ENCODE data around the gene LMNTD2. TPM values are rescaled to one million over a fixed set of nuclear protein-coding genes. Genes with fewer than 3 reads are reported as not detected.

LMNTD2 gene
- total and polyA plus RNA-seq, 2 of the 13 experiments (the other 11 are each of a cell fraction or from before 2014, with no cell fraction given) = 1.1 to 3.1 TPM

DNA sequence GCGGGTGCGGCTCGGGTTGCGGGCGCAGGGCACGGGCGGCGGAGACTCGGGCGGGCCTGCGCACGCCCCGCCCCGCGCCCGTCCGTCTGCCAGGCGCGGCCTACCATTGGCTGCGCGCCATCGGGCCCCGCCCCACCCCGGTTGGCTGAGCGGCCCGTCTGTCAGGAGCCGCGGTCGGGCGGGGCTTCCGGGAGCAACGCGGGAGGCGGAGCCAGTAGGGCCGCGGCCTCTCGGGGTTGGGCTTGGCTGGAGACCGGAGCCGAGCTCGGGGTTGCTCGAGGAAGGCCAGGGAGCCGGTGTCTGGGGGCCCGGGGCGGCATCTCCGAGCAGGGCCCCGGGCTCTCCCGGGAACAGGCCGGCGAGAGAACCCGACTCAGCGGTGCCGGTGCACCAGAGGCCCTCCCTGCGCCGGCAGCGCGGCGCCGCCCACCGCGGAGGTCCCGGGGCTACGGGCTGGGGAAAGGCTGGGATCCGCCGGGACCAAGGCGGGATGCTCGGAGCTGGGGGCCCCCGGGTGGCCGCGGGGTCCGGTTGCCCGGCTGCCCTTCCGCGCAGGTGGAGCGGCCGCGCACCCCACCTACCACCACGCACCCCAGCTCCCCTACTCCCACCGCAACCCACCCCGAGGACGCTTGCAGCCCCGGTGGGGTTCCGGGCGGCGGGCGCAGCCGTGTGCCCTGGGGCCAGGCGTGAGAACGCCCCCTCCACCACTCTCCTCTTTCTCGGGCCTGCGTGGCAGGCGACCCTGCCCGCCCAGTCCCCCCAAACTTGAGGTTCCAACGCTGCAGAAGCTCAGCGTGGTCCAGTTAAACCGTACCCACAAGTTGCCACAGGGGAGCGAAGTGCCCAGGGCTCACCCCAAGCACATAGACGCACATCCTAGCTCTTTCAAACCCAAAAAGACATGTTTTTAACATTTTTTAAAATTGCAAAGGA lies 24.8 kb downstream of the LMNTD2 start, which contains the start of gene HRAS (continued):
- TF ChIP-seq FOSL2 (CRISPR knock-in tag; IDR thresholded peaks at IDR 0.05) (no peak), POLR2G (IDR thresholded peaks at IDR 0.05; ENCODE audit: low read depth, low read length) (peak; percentile 88), REPIN1 (CRISPR knock-in tag; IDR thresholded peaks at IDR 0.05; ENCODE audit: borderline replicate concordance, low read depth) (no peak), ZNF768 (CRISPR knock-in tag; IDR thresholded peaks at IDR 0.05) (no peak), ZNF577 (CRISPR knock-in tag; IDR thresholded peaks at IDR 0.05; ENCODE audit: borderline replicate concordance, low read depth) (no peak), NFIB (CRISPR knock-in tag; IDR thresholded peaks at IDR 0.05; ENCODE audit: borderline replicate concordance) (no peak), KAT7 (CRISPR knock-in tag; IDR thresholded peaks at IDR 0.05; ENCODE audit: borderline replicate concordance) (peak; percentile 62; the same call in 1 of the 2 replicates), SMC3 (IDR thresholded peaks at IDR 0.05; ENCODE audit: low read length) (no peak), KLF16 (CRISPR knock-in tag; IDR thresholded peaks at IDR 0.05) (peak in 1 of 2 experiments; percentile 69; a peak in 1 of 4 replicates), SP5 (CRISPR knock-in tag; IDR thresholded peaks at IDR 0.05; ENCODE audit: borderline replicate concordance, low read depth) (peak; percentile 25; the same call in 1 of the 2 replicates), ZNF496 (CRISPR knock-in tag; IDR thresholded peaks at IDR 0.05; ENCODE audit: insufficient replicate concordance) (no peak), ZBTB3 (CRISPR knock-in tag; IDR thresholded peaks at IDR 0.05; ENCODE audit: borderline replicate concordance, low read depth) (no peak), ZNF7 (CRISPR knock-in tag; IDR thresholded peaks at IDR 0.05) (no peak), TCF7L2 (IDR thresholded peaks at IDR 0.05; ENCODE audit: low read depth, low read length) (no peak)
- TF ChIP-seq, protein P1, sequence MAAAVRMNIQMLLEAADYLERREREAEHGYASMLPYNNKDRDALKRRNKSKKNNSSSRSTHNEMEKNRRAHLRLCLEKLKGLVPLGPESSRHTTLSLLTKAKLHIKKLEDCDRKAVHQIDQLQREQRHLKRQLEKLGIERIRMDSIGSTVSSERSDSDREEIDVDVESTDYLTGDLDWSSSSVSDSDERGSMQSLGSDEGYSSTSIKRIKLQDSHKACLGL (CRISPR knock-in tag; IDR thresholded peaks at IDR 0.05) = no peak
- TF ChIP-seq, protein P2, sequence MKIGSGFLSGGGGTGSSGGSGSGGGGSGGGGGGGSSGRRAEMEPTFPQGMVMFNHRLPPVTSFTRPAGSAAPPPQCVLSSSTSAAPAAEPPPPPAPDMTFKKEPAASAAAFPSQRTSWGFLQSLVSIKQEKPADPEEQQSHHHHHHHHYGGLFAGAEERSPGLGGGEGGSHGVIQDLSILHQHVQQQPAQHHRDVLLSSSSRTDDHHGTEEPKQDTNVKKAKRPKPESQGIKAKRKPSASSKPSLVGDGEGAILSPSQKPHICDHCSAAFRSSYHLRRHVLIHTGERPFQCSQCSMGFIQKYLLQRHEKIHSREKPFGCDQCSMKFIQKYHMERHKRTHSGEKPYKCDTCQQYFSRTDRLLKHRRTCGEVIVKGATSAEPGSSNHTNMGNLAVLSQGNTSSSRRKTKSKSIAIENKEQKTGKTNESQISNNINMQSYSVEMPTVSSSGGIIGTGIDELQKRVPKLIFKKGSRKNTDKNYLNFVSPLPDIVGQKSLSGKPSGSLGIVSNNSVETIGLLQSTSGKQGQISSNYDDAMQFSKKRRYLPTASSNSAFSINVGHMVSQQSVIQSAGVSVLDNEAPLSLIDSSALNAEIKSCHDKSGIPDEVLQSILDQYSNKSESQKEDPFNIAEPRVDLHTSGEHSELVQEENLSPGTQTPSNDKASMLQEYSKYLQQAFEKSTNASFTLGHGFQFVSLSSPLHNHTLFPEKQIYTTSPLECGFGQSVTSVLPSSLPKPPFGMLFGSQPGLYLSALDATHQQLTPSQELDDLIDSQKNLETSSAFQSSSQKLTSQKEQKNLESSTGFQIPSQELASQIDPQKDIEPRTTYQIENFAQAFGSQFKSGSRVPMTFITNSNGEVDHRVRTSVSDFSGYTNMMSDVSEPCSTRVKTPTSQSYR (CRISPR knock-in tag; IDR thresholded peaks at IDR 0.05; ENCODE audit: borderline replicate concordance) = no peak
- TF ChIP-seq, protein P3, sequence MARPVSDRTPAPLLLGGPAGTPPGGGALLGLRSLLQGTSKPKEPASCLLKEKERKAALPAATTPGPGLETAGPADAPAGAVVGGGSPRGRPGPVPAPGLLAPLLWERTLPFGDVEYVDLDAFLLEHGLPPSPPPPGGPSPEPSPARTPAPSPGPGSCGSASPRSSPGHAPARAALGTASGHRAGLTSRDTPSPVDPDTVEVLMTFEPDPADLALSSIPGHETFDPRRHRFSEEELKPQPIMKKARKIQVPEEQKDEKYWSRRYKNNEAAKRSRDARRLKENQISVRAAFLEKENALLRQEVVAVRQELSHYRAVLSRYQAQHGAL (CRISPR knock-in tag; IDR thresholded peaks at IDR 0.05; ENCODE audit: not compliant biosample characterization) = peak; percentile 73
- TF ChIP-seq, protein P4, sequence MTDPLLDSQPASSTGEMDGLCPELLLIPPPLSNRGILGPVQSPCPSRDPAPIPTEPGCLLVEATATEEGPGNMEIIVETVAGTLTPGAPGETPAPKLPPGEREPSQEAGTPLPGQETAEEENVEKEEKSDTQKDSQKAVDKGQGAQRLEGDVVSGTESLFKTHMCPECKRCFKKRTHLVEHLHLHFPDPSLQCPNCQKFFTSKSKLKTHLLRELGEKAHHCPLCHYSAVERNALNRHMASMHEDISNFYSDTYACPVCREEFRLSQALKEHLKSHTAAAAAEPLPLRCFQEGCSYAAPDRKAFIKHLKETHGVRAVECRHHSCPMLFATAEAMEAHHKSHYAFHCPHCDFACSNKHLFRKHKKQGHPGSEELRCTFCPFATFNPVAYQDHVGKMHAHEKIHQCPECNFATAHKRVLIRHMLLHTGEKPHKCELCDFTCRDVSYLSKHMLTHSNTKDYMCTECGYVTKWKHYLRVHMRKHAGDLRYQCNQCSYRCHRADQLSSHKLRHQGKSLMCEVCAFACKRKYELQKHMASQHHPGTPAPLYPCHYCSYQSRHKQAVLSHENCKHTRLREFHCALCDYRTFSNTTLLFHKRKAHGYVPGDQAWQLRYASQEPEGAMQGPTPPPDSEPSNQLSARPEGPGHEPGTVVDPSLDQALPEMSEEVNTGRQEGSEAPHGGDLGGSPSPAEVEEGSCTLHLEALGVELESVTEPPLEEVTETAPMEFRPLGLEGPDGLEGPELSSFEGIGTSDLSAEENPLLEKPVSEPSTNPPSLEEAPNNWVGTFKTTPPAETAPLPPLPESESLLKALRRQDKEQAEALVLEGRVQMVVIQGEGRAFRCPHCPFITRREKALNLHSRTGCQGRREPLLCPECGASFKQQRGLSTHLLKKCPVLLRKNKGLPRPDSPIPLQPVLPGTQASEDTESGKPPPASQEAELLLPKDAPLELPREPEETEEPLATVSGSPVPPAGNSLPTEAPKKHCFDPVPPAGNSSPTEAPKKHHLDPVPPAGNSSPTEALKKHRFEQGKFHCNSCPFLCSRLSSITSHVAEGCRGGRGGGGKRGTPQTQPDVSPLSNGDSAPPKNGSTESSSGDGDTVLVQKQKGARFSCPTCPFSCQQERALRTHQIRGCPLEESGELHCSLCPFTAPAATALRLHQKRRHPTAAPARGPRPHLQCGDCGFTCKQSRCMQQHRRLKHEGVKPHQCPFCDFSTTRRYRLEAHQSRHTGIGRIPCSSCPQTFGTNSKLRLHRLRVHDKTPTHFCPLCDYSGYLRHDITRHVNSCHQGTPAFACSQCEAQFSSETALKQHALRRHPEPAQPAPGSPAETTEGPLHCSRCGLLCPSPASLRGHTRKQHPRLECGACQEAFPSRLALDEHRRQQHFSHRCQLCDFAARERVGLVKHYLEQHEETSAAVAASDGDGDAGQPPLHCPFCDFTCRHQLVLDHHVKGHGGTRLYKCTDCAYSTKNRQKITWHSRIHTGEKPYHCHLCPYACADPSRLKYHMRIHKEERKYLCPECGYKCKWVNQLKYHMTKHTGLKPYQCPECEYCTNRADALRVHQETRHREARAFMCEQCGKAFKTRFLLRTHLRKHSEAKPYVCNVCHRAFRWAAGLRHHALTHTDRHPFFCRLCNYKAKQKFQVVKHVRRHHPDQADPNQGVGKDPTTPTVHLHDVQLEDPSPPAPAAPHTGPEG (CRISPR knock-in tag; IDR thresholded peaks at IDR 0.05) = no peak

Data from HepG2 (cell line).